ENCODE measurements around the gene IL17REL.
A peak's percentile ranks its signal among the peaks of the same experiment; 100 is the strongest.

The IL17REL gene

DNA sequence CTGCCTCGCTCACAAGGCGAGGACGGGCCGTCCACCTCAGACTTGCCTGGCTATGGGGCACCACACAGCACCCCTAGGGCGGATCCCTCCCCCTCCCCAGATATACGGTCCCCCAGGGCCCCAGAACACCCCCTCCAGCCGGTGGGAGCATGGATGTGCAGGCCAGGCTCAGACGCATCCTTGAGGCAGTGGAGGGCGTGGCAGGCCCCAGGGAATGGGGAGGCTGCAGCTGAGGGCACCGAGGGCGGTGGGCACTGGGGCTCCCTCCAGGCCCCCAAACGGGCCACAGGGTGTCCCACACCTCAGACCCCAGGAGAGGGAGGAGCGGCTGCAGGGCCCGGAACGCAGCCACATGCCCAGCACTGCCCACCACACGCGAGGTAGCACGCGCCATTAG is 33.5 kb upstream of the IL17REL start:
- no peak for DNase-seq (ENCODE audit: low read depth, low spot score)

DNA sequence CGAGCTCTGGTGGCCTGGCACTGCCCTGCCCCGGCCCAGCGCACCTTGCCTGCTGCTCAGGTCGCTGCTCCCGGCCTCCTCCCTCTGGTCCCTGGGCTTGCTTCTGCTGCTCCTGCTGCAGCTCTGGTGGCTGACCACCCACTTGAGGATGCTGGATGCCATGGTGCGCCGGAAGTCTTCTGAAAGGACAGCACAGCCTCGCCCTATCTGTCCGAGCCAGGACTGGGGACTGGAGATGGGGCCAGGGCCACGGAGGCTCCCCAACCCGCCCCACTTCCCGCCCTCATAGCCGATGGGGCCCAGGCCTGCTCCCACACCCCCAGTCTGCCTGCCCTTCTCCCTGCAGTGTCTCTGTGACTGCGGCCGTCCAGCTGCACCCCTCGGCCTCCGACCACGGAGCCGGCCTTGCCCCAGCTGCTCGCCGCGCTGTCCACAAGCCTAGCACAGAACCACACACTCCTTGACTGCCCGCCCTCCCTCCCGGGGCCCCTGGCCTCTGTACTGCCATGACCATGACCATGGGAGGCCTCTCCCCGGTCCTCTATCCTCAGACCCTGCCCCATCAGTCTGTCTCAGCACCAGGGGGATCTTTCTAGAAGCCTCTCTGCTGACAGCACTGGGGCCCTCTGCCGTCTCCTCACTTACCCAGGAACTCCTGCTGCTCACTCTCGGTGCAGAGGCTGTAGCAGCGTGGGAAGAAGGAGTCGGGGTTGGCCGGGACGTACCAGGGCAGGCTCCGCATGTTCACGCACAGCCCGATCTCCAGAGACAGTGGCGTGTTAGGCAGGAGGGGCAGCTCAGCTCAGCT is 32.9 kb upstream of the IL17REL start:
- DNase-seq (ENCODE audit: low read depth, low spot score) = no peak

DNA sequence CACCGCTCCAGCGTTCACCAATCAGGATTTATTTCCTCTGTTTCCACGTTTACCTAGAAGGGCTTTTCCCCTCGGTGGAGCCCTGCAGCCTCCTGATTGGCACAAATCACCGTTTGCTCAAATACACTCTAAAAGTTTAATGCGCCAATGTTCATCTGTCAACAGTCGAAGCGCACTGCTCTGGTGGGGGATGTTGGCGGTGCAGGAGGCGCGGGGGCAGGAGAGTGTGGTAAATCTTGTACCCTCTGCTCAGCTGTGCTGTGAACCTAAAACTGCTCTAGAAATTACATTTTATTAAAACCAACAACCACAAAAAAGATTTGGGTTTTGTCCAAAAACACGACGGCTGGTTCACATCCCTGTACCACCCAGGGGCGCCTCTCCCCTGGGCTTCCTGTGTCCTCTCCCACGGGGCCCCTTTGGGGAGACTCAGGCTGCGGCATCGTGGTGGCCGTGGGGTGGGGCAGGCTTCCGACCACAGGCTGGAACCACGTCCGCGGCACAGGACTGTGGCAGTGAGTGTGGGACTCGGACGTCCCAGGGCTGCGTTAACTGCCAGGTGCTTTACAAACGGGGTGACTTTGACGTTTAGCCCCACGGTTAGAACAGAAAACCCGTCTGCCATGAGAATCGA is 32.0 kb upstream of the IL17REL start:
- no peak for DNase-seq (ENCODE audit: low read depth, low spot score)

DNA sequence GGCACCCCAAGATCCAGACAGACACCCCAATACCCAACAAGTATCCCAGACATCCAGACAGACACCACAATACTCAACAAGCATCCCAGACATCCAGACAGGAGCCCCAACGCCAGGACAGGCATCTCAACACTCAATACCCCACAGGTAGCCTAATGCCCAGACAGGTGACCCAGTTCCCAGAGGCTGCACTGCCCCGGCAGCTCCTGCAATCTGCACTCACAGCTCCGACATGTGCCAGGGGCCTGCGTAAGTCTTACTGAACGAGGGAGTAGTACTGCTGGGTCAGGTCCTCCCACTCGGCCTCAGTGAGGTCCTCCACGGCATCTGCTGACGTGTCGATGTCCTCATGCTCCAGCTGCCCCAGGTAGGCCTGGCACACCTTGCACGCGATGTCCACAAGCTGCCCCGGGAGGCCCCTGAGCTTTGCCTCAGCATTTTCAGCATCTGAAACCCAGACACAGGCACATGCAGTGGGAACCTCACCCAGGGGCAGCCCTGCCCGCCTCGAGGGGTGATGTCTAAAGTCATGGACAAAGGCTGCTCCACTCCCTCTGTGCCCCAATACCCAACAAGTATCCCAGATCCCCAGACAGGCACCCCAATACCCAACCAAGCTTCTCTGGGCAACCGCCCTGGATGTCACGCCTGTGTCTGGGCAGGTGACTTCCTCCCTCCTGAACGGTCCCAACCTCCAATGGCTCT is 28.9 kb upstream of the IL17REL start:
- no peak for DNase-seq (ENCODE audit: low read depth, low spot score)

DNA sequence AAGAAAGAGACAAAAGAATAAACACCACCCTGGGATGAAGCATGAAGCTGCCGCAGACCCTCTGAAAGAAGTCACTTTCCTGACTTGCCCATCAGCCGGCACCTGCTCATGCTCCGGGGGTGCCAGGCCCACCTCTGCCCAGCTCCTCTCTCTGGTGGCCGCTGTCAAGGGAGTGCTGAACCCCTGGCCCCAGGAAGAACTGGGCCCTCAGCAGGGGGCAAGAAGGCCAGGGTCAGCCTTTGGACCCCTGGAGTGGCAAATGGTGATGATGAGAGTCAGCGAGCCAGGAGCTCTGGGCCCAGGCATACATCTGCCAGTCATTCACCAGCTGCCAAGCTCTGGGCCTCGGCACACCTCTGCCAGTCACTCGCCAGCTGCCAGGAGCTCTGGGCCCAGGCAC is 28.2 kb upstream of the IL17REL start:
- DNase-seq (ENCODE audit: low read depth, low spot score) = no peak

DNA sequence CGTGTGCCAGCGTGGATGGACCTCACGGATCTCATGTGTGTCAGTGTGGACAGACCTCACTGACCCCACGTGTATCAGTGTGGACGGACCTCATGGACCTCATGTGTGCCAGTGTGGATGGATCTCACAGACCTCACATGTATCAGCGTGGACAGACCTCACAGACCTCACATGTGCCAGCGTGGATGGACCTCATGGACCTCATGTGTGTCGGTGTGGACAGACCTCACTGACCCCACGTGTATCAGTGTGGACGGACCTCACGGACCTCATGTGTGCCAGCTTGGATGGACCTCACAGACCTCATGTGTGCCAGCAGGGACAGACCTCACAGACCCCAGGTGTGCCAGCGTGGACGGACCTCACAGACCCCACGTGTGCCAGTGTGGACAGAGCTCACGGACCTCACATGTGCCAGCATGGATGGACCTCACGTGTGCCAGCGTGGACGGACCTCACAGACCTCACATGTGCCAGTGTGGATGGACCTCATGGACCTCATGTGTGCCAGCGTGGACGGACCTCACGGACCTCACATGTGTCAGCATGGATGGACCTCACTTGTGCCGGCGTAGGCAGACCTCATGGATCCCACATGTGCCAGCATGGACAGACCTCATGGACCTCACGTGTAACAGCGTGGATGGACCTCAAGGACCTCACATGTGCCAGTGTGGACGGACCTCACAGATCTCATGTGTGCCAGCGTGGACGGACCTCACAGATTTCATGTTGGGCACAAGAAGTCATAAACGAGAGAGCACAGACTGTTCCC is 27.3 kb upstream of the IL17REL start:
- no peak for DNase-seq (ENCODE audit: low read depth, low spot score)

DNA sequence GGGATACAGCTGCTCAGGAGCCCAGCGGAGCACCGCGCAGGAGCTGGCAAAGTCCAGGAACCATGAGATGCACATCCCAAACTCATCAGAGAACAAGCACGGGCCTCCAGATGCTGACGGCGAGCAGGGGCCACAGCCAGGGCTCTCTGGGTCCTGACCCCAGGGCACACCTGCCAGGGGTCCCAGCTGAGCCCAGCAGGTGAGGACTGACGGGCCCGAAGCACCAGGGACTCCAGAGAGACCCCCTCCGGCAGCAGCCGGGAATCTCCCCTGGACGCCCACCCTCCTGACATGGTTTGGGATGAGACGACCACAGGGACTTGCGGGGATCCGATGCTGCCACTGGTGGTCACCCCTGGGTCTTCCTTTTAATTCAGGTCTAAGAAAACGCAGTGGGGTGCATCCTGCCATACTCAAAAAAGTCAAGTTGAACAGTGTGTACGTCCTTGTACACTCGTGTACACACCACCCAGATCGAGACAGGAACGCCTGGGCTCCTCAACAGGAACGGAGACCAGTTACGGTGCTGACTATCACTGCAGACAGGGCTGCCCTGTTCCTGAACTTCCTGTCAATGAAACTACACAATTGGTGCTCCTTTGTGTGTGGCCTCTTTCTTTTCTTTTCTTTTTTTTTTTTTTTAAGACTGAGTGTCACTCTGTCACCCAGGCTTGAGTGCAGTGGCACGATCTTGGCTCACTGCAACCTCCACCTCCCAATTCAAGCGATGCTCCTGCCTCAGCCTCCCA is 23.6 kb upstream of the IL17REL start:
- DNase-seq (ENCODE audit: low read depth, low spot score) = no peak

DNA sequence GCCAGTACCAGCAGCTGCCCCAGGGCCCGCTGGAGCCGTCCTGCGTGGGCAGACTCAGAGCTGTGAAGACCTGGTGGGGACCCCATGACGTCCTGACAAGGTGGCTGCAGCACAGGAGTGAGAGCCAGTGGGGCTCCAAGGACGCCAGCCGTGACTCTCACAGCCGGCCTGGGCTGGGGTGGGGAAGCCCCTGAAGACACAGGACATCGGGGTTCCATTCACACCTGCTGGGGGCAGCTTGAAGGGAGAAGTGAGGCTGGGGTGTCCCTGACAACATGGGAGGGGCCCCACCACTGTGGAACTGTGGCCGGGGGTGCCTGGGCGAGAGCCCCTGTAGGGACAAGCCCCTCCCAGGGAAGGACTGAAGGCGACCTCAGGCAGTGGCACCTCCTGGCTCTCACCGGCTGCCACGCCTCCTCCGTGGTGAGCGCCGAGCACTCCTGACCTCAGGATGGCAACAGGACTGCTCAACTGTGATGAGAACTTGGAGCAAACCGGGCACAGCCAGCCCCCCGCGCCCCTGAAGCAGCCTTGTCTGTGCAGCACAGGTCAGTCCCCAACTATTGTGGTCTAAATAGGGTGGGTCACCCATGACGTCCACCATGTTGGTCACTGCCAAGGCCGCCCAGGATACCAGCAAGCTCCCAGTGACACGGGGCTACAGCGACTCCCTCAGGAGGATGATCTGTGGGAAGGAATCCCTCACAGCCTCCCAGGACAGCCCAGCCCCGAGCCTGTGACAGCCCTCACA is 22.7 kb upstream of the IL17REL start:
- no peak for DNase-seq (ENCODE audit: low read depth, low spot score)

DNA sequence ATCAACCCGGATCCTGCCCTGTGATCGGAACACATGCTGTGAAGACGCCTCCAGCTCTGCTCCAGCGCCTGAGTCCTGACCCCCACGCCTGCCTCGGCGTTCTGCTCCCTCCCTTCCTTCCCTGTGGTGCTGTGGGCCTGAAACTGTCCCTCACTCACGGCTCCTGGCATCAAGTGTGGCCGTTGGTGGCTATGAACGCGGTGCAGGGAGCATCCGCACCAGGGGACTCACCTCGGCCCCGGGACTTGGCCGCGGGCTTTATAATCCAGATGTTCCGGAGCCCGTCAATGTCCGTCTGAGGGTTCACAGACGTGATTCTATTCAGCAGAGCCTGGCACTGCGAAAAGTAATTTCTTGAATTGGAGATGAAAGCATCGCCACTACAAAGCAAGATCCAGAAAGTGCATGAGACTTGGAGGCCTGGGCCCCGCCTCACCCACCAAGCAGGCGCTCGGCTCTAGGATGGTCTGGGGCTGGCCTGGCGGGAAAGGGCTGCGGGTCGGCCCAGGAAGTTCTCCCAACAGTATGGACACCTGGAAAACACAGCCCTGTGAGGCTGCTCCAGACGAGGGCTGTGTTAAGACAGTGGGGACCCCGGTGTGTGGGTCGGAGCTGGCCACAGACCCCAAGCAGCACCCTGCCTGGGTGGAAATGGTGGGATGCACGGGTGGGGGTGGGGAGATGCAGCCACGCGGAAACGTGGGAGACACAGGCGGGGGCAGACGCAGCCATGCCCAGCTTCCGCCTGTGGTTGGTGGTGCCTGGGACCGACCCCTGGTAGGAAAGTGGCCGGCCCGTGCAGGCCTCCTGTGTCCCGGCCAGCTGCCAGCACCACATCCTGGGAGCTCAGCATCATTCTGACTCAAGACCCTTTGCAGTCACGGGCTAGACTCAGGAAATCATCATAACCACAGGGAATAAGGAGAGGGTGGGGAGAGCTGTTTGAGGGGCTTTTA is 21.8 kb upstream of the IL17REL start:
- DNase-seq (ENCODE audit: low read depth, low spot score) = no peak

DNA sequence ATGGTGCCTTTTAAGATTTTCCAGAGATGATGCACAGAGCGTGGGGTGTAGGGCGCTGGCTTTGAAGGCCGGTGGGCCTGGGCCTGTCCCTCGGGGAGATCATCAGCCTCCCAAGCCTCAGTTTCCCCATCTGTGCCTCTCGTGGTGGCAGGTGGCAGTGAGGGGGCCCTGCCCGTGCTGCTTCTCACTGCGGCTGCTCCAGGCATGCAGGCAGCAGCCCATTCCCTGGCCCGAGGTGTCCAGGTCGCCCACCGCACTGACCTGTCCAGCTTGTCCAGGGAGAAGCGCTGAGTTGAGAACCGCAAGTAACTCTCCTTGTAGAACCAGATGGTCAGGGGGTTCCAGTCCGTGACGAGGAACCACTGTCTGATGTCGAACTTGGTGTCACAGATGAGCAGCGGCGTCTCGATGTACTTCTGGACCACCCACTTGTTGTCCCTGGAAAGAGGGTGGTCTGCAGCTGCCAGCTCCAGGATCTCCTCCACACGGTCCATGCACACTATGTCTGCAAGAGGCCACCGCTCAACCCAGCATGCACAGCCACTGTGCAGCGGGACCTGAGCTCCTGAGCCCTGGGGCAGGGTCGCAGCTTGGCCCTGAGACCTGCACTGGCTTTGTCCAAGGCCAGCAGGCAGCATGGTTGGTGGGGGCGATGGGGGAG is 20.5 kb upstream of the IL17REL start:
- DNase-seq (ENCODE audit: low read depth, low spot score) = no peak

DNA sequence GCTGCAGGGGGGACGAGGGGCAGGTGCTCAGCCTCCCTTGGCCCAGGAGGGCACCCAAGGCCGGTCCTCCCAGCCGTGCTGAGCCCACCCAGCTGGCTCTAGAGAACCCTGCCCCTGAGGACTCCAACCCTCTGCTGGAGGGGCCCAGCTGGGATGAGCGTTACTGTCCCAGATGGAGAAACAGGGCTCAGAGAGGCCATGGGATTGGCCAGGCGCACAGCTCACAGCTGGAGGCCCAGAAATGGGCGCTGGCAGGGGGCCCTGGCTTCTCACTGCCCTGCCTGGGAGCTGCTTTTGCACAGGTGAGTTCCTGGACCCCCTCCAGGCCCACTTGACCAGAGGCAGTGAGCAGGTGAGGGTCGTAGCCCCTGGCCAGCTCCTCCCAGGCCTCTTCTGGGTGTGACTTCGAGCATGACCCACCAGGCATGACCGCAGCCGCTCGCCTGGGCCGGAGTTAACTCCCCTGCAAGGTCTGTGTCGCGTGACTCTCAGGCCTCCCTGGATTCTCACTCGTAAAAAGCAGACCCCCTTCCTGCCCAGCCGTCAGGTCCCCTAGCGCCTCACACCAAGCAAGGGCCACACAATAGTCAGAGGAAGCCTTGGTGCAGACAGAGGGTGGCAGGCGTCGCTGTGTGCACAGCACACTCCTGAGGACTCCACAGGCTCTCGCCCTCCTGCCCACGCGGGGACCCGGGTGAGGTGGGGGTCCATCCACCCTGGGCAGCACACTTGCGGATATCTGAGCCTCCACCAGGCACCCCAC is 19.7 kb upstream of the IL17REL start:
- DNase-seq (ENCODE audit: low read depth, low spot score) = no peak

DNA sequence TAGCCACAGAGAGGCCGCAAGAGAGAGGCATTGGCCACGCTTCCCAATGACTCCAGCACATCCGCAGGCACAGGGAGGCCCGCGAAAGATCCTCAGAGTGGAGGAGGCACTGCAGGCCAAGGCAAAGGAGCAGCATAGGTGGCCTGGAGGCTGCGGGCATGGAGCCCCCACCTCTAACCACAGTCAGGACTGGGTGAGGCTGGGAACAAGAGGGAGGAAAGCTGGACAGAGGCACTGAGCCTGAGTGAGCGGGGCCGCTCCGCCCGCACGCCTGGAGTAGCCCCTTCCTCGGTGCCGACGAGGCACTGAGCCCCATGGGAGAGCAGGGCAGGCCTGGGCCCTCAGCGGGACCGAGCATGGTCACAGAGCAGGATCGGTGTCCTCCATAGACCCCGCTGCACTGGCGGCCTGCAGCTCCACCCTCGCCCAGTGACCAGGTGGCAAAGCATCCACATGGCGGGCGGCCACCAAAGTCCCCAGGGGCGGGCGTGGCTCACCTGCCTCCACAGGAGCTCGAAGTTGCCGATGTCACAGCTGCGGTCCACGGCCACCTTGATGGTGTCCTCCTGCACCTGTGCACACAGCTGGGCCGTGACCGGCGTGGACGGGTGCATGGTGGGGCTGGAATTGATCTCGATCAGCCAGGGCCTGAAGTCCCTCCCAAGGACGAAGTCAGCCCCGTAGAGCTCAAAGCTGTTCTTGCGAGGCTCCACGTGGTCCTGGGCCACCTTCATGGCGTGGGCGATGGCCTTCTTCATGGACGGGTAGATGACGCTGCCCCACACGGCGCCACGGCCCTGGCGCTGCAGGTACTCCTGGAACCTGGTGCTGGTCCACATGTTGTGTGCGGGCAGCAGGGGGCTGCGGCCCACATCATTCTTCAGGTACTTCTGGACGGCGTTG is 18.9 kb upstream of the IL17REL start:
- no peak for DNase-seq (ENCODE audit: low read depth, low spot score)

DNA sequence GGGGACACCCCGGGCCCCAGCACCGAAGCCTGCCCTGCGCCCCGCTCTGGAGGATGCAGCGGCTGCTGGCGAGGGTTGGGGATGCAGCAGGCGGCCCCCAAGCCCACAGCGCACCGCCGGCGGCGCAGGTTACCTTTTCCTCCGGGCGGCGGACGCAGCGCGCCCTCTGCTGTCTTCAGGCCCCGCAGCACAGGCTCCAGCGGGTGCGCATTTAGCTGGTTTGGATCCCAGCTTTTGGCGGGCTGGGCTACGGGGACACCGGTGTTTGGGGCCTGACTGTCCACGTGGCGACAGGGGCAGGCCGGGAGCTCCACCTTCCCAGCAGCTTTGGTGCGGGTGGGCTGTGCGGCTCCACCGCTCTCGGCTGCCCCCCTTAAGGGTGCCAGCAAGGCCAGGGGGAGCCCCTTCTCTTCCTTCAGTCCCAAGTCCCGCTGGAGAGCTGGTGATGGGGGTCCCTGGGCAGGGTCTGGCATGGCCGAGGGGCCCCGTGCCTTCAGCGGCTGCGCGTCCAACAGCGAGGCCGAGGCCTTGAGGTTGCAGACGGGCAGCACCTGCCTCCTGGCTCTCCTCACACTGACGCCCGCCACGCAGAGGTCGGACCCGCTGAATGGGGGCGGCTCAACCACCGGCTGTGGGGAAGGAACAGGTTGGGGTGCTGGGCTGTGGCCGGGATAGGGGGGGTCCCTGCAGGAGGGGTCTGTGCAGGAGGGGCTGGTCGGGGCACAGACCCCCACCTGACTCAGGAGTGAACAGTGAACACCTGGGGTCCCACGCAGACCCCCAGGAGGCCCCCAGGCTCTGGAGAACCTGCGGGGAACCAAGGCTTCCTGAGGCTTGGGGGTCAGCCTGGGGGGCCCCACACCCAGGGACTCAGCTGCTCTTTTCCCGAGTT is 18.0 kb upstream of the IL17REL start:
- DNase-seq (ENCODE audit: low read depth, low spot score) = peak; percentile 67

DNA sequence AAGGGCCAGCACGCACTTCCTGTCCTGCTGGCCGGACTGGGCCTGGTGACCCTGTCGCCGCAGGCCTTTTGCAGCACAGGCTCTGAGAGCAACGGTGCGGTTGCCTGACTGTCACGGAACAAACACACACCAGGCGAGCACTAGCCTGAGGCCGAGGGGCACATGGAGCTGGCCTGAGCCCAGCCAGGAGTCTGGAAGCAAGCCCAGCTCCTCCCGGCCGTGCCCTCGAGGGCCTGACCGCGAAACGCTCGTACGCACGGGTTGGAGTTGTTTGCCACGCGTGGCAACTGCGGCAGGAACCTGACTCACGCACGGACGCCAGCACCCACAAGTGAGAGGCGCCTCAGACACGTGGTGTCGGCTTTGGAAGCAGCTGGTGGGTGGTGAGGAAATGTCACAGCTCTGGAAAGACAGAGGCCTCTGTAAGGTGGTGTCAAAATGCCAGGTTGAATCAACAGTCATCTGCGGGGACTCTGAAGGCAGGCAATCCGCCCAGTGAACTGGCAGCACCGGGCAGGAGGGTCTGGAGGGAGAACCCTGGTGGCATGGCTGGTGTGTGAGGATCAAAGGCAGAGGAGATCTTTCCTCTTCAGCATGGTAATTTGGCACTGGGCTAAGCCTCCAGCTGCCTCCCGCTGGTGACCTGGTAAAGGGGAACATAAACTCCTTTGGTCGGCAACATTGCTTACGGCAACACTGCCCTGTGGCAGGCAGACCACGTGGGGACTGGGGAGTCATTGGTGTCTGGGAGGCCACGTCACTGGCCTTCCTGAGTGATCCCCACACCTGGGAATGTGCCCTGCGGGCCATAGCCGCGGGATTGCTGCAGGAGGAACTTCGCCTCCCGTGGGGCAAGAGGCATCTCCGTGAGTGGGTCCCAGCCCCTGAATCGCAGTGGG is 15.3 kb upstream of the IL17REL start:
- DNase-seq (ENCODE audit: low read depth, low spot score) = no peak

DNA sequence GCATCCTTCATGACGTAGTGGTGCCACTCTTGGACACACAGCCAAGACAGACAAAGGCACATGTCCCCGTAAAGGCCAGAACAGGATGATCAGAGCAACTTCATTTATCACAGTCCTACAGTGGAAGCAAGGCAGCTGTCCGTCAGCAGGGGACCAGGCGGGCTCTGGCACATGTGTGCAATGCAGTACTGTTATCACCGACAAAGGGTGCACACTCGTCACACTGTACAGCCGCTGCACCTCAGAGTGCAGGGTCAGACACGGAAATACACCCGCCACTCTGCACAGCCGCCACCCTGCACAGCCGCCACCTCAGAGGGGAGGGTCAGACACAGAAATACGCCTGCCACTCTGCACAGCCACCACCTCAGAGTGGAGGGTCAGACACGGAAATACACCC is 13.4 kb upstream of the IL17REL start:
- DNase-seq (ENCODE audit: low read depth, low spot score) = no peak
